NCI-H460 (cell line): ENCODE results near the gene SCGB1D1. TPM values are rescaled to one million over a fixed set of nuclear protein-coding genes. Genes with fewer than 3 reads are reported as not detected.

Source experiments
- DNase-seq: peaks from one replicate; pipeline ENCODE4 v3.0.0-alpha.2; 2016; ENCODE audit warnings: low read depth; ENCODE audit errors: extremely low read depth
- polyA plus RNA-seq: library from polyadenylated mRNA; depleted of rRNA; stranded (reverse); fragments of >200 nt; gene quantifications from 2 replicates; pipeline ENCODE4 v1.2.3, GENCODE V29; 2014; cell fraction: nucleus; rRNA removed
- total RNA-seq: library from RNA; depleted of rRNA; stranded (reverse); fragments of >200 nt; shearing (Covaris generic); gene quantifications from 2 replicates; pipeline ENCODE4 v1.2.3, GENCODE V29; 2014; rRNA removed

The SCGB1D1 gene, protein sequence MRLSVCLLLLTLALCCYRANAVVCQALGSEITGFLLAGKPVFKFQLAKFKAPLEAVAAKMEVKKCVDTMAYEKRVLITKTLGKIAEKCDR
- not detected in 2 replicates for total RNA-seq
- polyA plus RNA-seq: not detected in 2 replicates

DNA sequence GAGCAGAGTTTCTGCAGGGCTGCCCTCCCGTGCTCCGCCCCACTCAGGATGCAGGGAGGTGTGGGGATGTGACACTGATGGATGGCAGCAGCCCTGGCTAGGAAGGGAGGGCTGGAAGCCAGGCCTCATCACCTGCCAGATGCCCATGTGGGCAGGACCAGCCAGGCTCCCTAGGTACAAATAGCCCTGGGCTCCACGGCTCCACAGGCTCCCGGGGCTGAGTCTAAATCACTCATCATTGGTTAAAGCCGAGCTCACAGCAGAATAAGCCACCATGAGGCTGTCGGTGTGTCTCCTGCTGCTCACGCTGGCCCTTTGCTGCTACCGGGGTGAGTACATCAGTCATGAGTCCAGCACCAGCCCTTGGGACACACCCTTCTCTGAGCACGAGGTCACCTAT is at the start of gene SCGB1D1:
TSS of gene SCGB1D1 (plus strand) at position 206 of the 400 bp plus-strand sequence. CDS start at position 275, 69 bp downstream.
- no peak for DNase-seq

DNA sequence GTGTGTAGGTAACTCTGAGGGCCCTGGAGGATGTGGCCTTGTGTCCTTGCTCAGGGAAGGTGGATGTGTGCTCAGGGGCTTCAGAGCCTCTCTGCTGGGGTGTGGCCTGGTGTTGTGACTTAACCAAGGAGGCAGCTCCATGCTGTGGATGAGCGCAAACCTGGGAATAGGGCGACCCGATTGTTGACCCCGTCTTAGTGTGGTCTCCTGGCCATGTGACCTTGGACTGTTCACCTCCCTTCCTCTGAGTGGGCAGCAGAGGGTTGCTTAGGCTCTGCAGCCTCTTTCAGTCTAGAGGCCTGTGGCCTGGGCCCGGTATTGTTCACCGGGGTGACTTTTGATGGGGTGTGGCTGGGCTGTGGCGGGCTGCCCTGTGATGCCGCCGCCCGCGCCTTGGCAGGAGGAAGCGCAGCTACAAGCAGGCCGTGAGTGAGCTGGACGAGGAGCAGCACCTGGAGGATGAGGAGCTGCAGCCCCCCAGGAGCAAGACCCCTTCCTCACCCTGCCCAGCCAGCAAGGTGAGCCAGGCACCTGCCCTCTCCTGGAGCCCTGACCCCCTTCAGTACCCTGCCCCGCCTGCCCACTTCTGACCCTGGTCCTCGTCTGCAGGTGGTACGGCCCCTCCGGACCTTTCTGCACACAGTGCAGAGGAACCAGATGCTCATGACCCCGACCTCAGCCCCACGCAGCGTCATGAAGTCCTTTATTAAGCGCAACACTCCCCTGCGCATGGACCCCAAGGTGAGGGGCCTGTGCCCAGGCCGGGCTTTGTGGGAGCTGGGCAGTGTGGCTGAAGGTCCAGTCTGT is 49.5 kb upstream of the SCGB1D1 start:
- no peak for DNase-seq

DNA sequence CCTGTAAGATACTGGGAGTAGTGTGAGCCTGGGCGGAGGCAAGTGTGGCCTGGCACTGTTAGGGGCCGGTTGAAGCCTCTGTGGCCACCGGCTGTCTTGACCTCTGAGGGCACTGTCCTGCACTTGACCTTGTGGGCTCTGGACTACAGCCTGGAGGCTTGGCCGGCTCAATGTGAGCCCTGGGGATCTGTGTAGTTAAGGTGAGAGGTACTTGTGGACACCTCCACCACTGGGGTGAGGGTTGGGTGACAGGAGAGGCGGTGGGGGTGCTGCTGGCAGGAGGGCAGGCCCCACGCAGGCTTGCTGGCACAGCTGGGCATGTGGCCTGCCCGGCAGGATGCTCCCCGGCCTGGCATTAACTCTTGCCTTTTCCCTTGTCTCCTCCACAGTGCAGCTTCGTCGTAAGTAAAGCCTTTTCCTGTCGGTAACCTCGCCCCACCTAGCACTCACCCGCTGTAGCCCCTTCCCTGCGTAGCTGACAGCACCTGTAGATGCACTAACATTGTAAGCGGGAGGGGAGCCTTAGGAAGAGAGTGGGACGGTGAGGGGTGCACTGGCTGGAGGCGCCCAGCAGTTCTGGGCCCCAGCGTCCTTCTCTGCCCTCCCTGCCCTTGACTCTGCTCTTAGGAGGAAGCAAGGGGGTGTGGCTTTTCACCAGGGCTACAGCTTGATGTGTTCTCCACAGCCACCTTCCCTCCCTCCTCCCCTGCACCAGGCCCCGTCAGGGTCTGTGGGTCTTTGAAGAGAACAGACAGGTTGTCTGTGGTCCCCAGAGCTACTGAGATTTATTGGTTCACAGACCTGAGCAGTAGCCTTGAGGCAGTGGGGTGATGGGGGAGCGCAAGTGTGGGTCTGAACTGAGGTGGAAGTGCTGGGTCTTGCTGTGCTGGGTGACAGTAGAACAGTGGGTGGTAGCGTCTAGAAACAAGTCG is 48.6 kb upstream of the SCGB1D1 start:
- DNase-seq: no peak

DNA sequence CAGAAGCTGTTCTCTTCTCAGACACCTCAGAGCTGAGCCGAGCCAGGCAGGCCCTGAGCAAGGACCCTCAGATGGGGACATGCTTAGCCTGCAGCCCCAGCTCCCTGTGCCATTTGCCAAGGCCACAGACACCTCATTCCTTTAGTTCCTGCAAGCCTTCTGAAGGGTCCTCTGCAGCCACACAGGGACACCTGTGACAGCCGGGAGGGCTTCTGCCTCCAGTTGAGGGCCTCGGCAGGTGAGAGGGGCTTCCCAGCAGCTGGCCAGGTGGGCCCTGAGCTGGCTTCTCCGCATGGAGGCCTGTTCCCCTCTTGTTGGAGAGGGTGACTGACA is 48.0 kb upstream of the SCGB1D1 start:
- no peak for DNase-seq

DNA sequence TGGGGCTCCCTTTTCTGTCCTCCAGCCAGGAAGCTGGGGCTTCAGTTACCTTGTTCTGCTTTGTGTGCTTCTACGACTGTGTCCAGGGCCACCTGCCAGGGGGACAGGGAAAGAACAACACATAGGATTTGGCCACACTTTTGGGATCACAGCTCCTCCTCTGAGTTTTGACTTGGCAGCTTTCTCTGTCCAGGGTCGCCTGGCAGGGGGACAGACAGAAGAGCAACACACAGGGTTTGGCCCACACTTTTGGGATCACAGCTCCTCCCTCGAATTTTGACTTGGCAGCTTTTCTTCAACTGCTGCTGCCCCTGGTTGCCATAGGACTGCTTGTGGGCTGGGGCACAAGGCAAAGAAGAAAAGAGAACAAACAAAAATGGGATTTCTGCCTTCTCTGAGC is 47.1 kb upstream of the SCGB1D1 start:
- DNase-seq: no peak

DNA sequence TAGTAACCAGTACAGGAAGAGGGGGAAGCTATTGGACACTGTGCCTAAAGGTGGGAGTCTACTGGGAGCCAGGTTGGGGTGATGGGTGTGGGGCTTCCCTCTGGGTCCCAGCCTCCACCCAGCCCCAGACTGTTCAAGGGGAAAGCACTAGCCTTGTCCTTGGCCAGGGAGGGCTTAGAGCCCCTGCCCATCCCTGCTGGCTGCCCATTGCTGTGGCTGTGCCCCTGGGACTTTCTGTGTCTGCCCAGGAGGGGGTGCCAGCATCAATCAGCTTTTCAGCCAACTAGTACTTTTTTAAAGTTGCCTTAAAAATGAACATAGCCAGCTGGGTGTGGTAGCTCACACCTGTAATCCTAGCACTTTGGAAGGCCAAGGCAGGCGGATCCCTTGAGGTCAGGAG is 46.3 kb upstream of the SCGB1D1 start:
- DNase-seq: no peak

DNA sequence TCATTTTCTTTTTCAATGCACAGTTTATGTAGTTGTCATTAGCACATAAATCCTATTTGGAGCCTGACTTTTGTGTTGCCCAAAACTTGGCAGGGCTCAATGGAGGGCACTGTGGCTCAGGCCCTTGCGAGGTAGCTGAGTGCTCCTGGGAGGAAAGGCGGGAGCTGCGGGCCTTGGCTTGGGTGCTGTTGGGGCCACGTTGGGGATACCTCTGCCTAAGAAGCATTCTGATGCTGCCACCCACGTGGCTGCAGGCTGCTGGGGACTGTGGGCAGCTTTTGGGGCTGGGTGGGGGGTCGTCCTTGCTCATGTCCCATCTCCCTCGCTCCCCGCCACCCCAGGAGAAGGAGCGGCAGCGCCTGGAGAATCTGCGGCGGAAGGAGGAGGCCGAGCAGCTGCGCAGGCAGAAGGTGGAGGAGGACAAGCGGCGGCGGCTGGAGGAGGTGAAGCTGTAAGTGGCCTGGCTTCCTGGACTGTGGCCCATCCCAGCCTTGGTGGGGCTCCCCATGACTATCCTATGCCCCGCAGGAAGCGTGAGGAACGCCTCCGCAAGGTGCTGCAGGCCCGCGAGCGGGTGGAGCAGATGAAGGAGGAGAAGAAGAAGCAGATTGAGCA is 45.3 kb upstream of the SCGB1D1 start:
- no peak for DNase-seq

DNA sequence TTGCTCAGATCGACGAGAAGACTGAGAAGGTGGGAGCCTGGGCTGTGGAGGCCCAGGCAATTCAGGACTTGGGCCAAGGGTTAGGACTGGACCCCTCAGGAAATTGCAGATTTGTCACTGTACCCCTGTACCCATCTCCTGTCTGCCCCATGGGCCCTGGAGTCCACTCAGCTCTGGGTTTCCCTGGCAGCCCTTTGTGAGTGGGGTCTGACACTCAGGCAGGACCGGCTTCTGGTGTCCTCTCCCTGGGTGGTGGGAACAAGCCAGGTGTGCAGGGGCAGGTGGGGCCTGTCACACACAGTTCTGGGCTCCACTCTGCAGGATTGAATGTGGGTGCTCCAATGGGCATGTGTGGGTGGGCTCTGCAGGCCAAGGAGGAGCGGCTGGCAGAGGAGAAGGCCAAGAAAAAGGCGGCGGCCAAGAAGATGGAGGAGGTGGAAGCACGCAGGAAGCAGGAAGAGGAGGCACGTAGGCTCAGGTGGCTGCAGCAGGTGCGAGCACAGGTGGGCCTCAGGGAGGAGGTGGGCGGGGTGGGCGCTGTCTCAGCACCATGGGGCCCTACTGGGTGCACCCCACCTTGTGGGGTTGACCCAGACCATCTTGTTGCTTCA is 44.6 kb upstream of the SCGB1D1 start:
- no peak for DNase-seq

DNA sequence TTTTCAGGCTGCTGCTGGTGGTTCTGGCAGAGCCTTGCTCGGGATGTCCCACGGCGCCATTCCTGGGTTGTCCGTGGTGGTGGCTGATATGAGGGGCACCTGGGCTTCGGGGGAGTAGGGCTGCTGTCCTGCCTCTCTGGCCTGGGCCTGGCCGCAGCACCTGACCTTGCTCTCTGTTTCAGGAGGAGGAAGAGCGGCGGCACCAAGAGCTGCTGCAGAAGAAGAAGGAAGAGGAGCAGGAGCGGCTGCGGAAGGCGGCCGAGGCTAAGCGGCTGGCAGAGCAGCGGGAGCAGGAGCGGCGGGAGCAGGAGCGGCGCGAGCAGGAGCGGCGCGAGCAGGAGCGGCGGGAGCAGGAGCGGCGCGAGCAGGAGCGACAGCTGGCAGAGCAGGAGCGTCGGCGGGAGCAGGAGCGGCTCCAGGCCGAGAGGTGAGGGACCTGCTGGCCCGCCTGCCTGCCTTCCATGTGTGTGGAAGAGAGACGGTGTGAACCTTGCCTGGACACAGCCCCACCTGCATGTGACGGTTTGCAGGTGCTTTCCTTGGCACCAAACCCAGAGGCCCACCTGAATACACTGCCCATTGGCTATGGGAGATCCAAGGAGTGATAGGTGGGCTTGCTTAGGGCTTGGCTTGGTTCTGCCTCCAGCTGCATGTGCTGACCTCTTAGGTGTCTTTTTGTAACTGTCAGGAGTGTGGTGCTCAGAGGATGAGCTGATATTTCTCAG is 43.4 kb upstream of the SCGB1D1 start:
- no peak for DNase-seq

DNA sequence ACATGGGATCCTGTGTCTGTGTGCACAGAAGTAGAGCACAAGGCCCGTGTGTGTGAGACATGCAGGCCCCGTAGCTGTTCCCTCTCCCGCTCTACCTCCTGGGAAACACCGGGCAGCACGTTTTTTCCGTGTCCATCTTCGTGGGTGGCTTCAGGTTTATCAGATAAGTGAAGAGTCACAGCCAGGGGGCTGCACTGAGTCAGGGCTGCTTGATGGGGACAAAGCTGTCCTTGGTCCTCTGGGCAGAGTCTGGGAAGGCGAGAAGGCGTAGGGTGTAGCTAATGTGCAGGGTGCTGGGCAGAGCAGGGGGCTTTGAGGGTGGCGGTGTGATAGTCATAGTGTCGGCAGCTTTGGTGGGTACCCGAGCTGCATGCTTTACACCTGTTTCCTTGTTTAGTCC is 42.5 kb upstream of the SCGB1D1 start:
- DNase-seq: no peak

DNA sequence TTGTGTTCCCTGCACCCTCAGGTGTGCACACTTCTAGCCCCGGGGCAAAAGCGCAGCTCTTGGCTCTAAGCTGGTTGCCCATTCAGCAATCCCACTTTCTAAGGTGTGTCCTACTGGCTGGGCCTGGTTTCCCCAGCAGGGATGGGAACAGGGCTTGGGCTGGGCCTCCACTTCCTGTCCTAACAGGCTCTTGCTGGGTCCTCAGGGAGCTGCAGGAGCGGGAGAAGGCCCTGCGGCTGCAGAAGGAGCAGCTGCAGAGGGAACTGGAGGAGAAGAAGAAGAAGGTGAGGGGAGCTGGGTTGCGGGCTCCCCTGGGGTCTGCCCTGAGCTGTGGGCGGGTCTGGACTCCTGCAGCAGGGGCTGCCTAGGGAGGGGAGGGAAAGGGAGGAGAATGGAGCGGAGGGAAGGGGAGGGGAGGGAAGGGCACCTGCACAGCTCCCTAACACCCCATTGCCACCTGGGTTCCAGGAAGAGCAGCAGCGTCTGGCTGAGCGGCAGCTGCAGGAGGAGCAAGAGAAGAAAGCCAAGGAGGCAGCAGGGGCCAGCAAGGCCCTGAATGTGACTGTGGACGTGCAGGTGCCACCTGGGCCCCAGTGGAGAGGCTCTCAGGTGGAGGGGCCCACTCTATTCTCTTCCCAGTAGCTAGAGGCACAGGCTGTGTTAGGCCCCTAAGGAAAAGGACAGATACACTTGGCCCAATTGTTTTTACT is 41.6 kb upstream of the SCGB1D1 start:
- no peak for DNase-seq

DNA sequence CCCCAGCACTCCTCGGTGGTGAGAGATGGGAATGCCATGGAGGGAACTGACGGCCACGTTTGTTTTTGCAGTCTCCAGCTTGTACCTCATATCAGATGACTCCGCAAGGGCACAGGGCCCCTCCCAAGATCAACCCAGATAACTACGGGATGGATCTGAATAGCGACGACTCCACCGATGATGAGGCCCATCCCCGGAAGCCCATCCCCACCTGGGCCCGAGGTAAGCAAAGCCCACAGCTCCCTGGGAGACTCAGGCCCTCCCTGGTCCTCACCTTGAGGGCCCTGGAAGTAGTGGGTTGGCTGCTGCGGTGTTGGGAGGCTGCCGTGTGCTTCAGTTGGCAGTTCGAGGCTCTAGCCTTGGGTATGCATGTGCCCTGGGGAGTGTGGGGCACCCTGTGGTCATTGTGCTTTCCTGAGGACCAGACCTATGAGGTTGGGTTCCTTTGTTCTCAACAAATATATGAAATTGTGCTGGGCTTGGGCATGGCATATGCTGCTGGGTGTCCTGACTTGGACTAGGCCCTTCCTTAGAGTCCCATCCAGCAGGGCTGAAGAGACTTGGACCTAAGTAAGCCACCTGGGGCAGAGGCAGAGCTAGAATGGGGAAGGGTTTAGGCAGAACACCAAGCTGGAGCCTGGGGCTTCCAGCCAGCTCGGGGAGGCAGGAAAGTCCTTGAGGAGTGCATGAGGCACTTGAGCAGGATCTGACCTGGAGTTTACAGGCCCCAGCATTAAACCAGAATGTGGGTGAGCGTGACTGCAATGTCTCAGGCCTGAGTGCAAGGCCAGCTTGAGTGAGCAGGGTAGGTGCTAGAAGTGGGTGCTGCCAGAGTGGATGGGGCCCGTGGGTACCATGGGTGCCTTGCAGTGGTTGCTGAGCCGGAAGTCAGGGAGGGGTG is 39.8 kb upstream of the SCGB1D1 start:
- DNase-seq: no peak

DNA sequence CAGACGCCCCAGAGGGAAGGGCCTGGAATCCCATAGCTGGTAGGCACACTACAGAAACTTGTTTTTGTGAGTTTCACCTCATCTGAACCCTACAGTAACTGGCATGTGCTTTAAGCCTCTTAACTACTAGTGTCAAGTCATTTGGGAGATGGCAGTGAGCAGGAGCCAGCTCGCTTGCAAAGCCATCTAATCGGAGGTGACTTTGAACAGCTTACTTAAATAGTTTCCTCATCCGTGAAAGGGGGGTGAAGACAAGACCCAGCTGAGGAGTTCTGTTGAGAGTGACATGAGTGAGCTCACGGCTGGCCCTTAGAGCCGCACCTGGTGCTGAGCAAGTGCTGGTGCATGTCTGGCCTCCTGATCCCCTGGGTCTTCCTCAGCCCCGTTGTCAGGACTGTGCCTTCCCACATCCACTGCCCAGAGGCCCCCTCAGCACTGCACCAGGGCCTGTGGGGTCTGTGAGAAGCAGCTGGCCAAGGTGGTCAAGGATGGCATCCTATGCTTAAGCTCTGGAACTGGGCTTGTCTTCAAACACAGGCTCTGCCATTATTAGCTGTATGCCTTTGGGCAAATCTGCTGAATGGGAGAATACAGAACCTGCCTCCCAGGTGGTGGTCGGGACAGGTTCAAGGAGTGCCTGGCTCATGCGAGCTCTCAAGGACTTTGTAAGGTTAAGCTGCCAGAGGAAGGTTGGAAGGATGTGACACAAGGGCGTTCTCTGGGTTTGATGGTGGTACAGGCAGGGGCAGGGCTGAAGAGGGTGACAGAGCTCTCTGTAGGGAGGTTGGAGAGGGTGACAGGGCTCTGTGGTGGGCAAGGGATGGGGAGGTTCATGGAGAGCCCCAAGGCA is 38.9 kb upstream of the SCGB1D1 start:
- DNase-seq: no peak

DNA sequence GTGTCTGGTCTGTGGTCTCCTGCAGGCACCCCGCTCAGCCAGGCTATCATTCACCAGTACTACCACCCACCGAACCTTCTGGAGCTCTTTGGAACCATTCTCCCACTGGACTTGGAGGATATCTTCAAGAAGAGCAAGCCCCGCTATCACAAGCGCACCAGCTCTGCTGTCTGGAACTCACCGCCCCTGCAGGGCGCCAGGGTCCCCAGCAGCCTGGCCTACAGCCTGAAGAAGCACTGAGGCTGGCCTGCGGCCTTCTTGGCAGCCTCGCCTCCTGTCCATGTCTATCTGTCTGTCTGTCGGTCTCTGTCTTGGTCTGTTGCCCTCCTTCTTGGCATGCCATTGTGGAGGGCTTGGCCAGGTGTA is 38.3 kb upstream of the SCGB1D1 start:
- DNase-seq: no peak

DNA sequence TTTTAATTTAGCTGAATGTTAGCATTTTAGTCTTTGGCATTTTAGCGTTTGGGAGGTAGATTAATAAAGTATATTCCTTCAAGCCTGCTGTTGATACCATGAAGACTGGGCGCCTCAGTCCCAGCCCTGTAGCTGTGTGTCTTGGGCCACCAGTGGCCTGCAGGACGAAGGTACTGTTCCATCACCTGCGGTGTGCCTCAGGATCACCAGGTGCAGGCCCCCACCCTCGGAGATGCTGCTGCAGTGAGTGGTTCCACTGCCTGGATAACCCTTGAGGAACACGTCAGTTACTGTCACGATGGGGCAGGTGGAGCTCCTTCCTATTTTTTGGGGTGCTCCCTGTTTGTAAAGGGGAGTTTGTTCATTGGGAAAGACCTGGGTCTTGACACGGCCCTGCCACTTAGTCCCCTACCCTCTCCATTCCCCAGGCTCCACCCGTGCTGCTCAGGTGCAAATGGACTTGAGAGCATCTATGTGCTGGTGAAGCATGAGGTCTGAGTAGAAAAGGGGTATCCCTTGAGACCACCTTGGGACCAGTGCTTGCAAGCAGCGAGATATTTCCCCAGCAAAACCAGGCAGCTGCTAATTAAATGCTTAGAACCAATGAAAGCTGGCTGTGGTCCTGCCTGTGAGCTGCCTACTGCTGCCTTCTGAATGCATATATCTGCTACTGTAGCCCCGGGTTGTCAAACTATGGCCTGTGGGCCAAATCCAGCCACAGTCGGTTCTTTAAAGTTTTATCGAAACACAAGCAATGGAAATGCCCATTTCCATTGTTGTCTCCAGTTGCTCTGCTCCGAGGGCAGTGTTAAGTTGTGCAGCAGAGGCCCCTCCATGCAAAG is 37.5 kb upstream of the SCGB1D1 start:
- DNase-seq: no peak

DNA sequence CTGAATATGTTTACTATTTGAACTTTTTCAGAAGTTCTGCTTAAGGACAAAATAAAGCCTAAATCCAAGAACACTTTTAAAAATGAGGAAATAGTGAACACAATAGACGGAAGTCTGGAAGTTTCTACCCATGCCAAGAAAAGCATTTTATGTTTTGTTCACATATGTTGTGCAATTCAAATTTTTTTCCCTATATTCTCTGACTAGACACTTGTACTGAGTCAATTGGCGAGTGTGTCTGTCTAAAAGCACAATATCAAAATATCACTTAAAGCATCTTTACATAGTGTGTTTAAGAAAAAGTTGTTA is 37.0 kb upstream of the SCGB1D1 start:
- DNase-seq: no peak

DNA sequence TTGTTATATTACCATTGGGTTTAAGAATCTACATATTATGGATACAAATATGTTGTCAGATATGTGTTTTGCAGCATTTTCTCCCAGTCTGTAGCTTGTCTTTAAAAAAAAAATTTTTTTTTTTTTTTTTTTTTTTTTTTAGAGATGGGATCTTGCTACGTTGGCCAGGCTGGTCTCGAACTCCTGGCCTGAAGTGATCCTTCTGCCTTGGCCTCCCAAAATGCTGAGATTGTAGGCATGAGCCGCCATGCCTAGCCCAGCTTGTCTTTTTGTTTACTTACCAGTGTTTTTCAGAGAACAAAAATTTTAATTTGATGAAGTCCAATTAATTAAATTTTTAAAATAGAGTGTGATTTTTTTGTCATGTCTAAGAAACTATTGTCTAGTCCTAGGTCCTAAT is 36.4 kb upstream of the SCGB1D1 start:
- DNase-seq: no peak
